SK-N-SH treated with all-trans-retinoic acid at 6 μM for 48 hours (cell line): Measurements from ENCODE around the gene CUL1.

Experiments used
- ATAC-seq: fragments of 200-7000 bp; cut with Tn5 transposase; 3 replicates; pipeline ENCODE4 v1.9.1; 2020; ENCODE audit warnings: mild to moderate bottlenecking, moderate library complexity
- ARNTL ChIP-seq: fragments of 450-650 bp; formaldehyde crosslinking; IDR thresholded peaks from 2 replicates; pipeline ENCODE4 v1.5.0; 2020; ENCODE audit warnings: low read depth, mild to moderate bottlenecking, moderate library complexity, borderline replicate concordance
- BACH2 ChIP-seq: fragments of 250-450 bp; sonication (Bioruptor Pico); IDR thresholded peaks from 2 replicates; pipeline ENCODE4 v1.9.0; 2021; ENCODE audit warnings: mild to moderate bottlenecking, borderline replicate concordance
- CREB5 ChIP-seq: fragments of 250-450 bp; sonication (Bioruptor Pico); IDR thresholded peaks from 2 replicates; pipeline ENCODE4 v1.5.1; 2020; ENCODE audit warnings: low read depth, mild to moderate bottlenecking, moderate library complexity
- CSRNP3 ChIP-seq: fragments of 250-450 bp; sonication (Bioruptor Pico); IDR thresholded peaks from 2 replicates; pipeline ENCODE4 v1.5.1; 2021; ENCODE audit warnings: mild to moderate bottlenecking, moderate library complexity
- GLIS3 ChIP-seq: fragments of 250-450 bp; sonication (Bioruptor Pico); IDR thresholded peaks from 2 replicates; pipeline ENCODE4 v1.5.0; 2020; ENCODE audit warnings: mild to moderate bottlenecking, moderate library complexity
- ISL1 ChIP-seq: fragments of 250-450 bp; sonication (Bioruptor Pico); IDR thresholded peaks from 2 replicates; pipeline ENCODE4 v2.1.2; 2022; ENCODE audit warnings: mild to moderate bottlenecking, moderate library complexity
- OSR1 ChIP-seq: fragments of 250-450 bp; sonication (Bioruptor Pico); IDR thresholded peaks from 2 replicates; pipeline ENCODE4 v1.8.0; 2022; ENCODE audit warnings: moderate library complexity, mild to moderate bottlenecking, inconsistent platforms
- POU6F1 ChIP-seq: fragments of 250-450 bp; sonication (Bioruptor Pico); IDR thresholded peaks from 2 replicates; pipeline ENCODE4 v1.8.0; 2021; ENCODE audit warnings: low read depth, mild to moderate bottlenecking, moderate library complexity, borderline replicate concordance
- PPARA ChIP-seq: fragments of 250-450 bp; sonication (Bioruptor Pico); IDR thresholded peaks from 2 replicates; pipeline ENCODE4 v1.5.0; 2020; ENCODE audit warnings: mild to moderate bottlenecking, borderline replicate concordance
- RARB ChIP-seq: fragments of 250-450 bp; sonication (Bioruptor Pico); IDR thresholded peaks from 2 replicates; pipeline ENCODE4 v1.8.0; 2021; ENCODE audit warnings: mild to moderate bottlenecking, moderate library complexity
- SNAI2 ChIP-seq: fragments of 250-450 bp; sonication (Bioruptor Pico); IDR thresholded peaks from 2 replicates; pipeline ENCODE4 v1.5.0; 2020; ENCODE audit warnings: mild to moderate bottlenecking, moderate library complexity
- TOX ChIP-seq: fragments of 250-450 bp; sonication (Bioruptor Pico); IDR thresholded peaks from 2 replicates; pipeline ENCODE4 v1.8.0; 2021; ENCODE audit warnings: mild to moderate bottlenecking, moderate library complexity, borderline replicate concordance
- TSHZ2 ChIP-seq: fragments of 250-450 bp; sonication (Bioruptor Pico); IDR thresholded peaks from 2 replicates; pipeline ENCODE4 v1.5.0; 2020; ENCODE audit warnings: mild to moderate bottlenecking, moderate library complexity
- ZFP3 ChIP-seq: fragments of 250-450 bp; sonication (Bioruptor Pico); IDR thresholded peaks from 2 replicates; pipeline ENCODE4 v1.5.0; 2020; ENCODE audit warnings: mild to moderate bottlenecking, moderate library complexity
- ZFP30 ChIP-seq: fragments of 450-650 bp; formaldehyde crosslinking; IDR thresholded peaks from 2 replicates; pipeline ENCODE4 v1.5.0; 2022; ENCODE audit warnings: mild to moderate bottlenecking, moderate library complexity
- ZNF565 ChIP-seq: fragments of 450-650 bp; formaldehyde crosslinking; conservative IDR thresholded peaks from 2 replicates; pipeline ENCODE4 v1.5.0; 2020; ENCODE audit warnings: low read depth, mild to moderate bottlenecking, moderate library complexity
- ZNF70 ChIP-seq: fragments of 450-650 bp; formaldehyde crosslinking; IDR thresholded peaks from 2 replicates; pipeline ENCODE4 v1.5.0; 2020; ENCODE audit warnings: mild to moderate bottlenecking, moderate library complexity
- ZNF8 ChIP-seq: fragments of 450-650 bp; formaldehyde crosslinking; IDR thresholded peaks from 2 replicates; pipeline ENCODE4 v1.5.0; 2020; ENCODE audit warnings: mild to moderate bottlenecking, moderate library complexity

The CUL1 gene

GRCh38 chr7:148674689-148675088, 24.0 kb upstream of the CUL1 start:
- ATAC-seq = no peak
- no peak for TF ChIP-seq RARB
- TF ChIP-seq TSHZ2 = no peak
- TF ChIP-seq SNAI2 (CRISPR knock-in tag) = no peak
- TF ChIP-seq GLIS3 (CRISPR knock-in tag) = no peak
- TF ChIP-seq TOX (CRISPR knock-in tag) = no peak

- ATAC-seq = no peak
Observed at GRCh38 chr7:148676291-148676690, 22.4 kb upstream of the CUL1 start.

More at GRCh38 chr7:148676291-148676690, 22.4 kb upstream of the CUL1 start:
- no peak for TF ChIP-seq RARB
- TF ChIP-seq ZNF8 (CRISPR knock-in tag) = no peak
- no peak for TF ChIP-seq TSHZ2
- no peak for TF ChIP-seq OSR1
- TF ChIP-seq ISL1 = no peak
- no peak for TF ChIP-seq ARNTL (CRISPR knock-in tag)
- no peak for TF ChIP-seq PPARA (CRISPR knock-in tag)
- no peak for TF ChIP-seq BACH2
- TF ChIP-seq ZFP30 = no peak
- TF ChIP-seq ZNF565 (CRISPR knock-in tag) = no peak
- TF ChIP-seq ZNF70 (CRISPR knock-in tag) = no peak
- TF ChIP-seq CSRNP3 = no peak
- TF ChIP-seq ZFP3 = no peak
- TF ChIP-seq CREB5 (CRISPR knock-in tag) = no peak
- no peak for TF ChIP-seq GLIS3 (CRISPR knock-in tag)
- TF ChIP-seq POU6F1 (CRISPR knock-in tag) = no peak
- TF ChIP-seq, all 23 proteins: peak for 0
